Activated T-cell treated with anti-CD3 and anti-CD28 coated beads for 48 hours (primary cell): Measurements from ENCODE around the gene LRIG1.
A peak's percentile ranks its signal among the peaks of the same experiment; 100 is the strongest.

Experiments used
- DNase-seq: peaks from one replicate; pipeline ENCODE4 v3.0.0-alpha.2; 2020; ENCODE audit warnings: low read depth

The LRIG1 gene, protein sequence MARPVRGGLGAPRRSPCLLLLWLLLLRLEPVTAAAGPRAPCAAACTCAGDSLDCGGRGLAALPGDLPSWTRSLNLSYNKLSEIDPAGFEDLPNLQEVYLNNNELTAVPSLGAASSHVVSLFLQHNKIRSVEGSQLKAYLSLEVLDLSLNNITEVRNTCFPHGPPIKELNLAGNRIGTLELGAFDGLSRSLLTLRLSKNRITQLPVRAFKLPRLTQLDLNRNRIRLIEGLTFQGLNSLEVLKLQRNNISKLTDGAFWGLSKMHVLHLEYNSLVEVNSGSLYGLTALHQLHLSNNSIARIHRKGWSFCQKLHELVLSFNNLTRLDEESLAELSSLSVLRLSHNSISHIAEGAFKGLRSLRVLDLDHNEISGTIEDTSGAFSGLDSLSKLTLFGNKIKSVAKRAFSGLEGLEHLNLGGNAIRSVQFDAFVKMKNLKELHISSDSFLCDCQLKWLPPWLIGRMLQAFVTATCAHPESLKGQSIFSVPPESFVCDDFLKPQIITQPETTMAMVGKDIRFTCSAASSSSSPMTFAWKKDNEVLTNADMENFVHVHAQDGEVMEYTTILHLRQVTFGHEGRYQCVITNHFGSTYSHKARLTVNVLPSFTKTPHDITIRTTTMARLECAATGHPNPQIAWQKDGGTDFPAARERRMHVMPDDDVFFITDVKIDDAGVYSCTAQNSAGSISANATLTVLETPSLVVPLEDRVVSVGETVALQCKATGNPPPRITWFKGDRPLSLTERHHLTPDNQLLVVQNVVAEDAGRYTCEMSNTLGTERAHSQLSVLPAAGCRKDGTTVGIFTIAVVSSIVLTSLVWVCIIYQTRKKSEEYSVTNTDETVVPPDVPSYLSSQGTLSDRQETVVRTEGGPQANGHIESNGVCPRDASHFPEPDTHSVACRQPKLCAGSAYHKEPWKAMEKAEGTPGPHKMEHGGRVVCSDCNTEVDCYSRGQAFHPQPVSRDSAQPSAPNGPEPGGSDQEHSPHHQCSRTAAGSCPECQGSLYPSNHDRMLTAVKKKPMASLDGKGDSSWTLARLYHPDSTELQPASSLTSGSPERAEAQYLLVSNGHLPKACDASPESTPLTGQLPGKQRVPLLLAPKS

DNA sequence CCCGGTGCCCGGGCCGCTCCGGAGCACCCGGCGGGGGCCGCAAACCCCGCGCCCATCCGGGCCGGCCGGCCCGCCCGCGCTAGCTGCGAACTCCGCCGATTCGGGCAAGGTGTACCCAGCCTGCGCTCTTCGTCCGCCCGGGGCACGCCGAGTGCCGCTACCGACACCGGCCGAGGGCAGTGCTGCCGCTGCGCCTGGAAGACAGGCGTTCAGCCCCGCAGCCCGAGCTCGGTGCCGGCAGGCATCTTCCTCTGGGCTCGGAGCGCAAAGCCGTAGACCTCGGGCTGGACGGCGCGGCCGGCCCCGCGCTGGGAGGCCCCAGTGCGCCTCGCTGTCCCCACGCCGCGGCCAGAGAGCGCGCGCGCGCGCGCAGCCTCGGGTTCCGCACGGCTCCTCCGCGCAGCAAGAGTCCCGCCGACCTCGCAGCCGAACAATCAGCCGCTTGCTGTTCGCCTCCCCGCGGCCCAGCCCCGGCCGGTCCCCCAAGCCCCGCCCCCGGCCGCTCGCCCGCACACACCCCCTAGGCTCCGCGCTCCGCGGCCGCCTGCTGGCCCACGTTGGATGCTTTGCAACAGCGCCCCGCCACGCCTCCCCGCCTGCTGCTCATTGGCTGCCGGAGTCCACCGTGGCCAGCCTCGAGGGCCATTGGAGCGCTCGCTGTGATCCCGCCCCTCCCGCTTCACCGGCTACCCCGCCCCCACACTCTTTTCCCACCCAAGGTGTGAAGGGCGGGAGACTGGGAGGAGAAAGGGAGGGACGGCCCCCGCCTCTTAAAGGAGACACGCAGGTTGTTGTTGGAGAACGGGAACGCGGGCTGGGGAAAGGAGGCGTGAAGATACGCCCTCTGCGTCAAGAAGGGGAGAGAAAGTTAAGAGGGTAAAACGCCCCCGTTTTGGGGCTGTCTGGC is at the start of gene LRIG1:
Gene LRIG1, minus strand, starts transcription at position 447 of the 907 bp plus-strand sequence. CDS start 615 bp downstream, outside the sequence.
- DNase-seq: peak; percentile 99

DNA sequence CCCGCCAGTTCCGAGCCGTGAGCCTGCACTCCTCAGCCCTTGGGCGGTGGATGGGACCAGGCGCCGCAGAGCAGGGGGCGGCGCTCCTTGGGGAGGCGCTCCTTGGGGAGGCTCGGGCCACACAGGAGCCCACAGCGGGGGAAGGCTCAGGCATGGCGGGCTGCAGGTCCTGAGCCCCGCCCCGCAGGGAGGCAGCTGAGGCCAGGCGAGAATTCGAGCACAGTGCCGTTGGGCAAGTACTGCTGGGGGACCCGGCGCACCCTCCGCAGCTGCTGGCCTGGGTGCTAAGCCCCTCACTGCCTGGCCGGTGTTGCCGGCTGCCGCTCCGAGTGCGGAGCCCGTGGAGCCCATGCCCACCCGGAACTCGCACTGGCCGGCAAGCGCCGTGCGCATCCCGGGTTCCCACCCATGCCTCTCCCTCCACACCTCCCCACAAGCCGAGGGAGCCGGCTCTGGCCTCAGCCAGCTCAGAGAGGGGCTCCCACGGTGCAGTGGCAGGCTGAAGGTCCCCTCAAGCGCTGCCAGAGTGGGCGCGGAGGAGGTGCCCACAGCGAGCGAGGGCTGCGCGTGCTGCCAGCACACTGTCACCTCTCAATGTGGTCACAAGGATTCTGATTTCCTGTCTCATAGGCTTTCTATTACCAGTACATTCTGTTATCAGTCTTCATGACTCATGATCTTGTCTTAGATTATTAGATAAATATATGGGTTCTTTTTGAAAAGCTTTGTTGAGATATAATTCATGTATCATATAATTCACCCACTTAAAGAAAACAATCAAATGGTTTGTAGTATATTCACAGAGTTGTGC is 44.0 kb upstream of the LRIG1 start:
- no peak for DNase-seq

DNA sequence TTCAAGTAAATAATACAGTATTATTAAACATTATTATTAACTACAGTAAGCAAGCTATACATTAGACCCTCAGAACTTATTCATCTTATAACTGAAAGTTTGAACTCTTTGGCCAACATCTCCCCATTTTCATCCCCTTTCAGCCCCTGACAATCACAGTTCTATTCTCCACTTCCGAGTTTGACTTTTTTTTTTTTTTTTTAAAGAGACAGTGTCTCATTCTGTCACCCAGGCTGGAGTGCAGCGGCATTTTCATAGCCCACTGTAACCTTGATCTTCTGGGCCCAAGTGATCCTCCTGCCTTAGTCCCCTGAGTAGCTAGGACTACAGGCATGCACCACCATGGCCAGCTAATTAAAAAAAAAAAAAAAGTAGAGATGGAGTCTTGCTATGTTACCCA is 41.3 kb upstream of the LRIG1 start:
- DNase-seq: no peak

DNA sequence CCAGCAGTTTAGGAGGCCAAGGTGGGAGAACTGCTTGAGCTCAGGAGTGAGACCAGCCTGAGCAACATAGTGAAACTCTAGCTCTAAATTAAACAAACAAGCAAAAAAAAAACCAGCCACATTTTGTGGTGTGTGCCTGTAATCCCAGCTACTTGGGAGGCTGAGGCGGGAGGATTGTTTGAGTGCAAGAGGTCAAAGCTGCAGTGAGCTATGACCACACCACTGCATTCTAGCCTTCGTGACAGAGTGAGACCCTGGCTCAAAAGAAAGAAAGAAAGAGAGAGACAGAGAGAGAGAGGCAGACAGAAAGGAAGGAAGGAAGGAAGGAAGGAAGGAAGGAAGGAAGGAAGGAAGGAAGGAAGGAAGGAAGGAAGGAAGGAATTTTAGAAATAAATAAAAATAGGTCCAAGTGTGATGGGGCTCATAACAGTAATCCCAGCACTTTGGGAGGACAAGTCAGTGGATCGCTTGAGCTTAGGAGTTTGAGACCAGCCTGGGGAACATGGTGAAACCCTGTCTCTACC is 38.7 kb upstream of the LRIG1 start:
- DNase-seq: no peak

DNA sequence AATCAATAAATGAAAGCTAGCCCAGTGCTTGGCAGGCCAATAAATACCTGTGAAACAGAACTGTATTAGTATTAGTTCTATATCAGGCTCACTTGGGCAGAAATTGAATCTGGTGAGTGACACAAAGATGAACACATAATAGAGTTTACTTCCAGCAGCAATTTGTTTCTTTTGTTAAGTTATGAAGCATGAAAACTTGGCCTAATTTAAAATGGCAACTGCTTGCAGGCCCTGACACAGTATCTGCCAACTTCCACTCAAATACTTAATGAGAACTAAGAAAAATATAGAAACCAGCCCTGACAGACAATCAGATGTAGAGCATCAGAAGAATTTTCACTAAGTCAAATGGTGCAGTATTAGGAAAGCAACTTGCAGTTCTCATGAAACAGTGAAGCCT is 37.6 kb upstream of the LRIG1 start:
- DNase-seq: no peak

DNA sequence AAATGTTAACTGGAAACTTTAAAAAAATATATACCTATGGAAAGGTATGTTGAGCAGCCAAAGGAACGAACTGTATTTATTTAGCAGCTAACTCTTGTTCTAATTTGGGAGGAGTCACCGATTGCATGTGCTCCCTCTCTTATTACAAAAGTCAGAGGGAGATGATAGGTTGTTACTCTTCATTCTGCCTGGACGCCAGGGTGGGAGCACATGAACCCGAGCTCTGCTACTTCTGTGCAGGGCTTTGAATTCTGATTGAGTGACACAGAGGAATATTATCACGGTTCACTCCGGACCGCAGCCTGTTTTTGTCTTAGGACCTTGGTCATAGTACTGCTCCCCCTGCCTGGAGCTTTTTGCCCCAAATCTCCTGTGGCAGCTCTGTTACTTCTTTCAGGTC is 36.9 kb upstream of the LRIG1 start:
- DNase-seq: no peak

DNA sequence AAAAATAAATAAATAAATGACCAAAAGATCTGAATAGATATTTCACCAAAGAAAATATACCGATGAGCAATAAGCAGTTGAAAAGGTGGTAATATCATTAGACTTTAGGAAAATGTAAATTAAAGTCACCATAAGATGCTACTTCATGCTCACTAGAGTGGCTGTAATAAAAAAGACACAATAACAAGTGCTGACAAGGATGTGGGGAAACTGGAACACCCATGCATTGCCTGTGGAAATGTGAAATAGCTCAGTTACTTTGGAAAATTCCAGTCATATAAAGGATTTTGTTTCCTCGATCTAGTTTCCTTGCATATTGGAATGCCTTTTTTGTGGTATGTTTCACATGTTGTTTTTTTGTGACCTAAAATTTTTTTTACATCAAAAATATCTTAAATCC is 36.0 kb upstream of the LRIG1 start:
- DNase-seq: no peak

DNA sequence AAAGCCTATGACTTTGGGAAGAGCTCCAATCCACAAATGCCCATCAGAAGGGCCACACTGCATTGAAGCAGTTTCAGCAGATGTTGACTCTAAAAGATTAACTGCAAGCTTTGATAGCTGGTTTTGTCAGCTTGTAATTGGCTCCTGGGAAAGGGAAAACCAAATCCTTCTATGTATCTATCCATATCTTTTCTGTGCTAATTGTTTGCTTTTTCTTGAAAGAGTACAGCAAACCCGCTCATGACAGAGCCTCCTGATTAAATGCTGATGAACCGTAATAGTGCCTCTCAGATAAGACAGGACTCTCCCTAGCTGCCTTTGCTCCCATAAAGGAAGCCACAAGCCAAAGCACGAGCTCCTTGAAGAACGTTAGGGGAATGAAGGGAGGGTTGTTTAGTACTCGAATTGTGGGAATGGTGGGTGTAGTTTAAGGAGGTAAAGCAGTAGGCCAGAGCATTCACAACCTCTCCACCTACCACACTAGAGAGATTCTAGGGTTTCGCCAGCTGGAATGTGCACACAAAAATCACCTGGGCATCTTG is 33.6 kb upstream of the LRIG1 start:
- DNase-seq: no peak

DNA sequence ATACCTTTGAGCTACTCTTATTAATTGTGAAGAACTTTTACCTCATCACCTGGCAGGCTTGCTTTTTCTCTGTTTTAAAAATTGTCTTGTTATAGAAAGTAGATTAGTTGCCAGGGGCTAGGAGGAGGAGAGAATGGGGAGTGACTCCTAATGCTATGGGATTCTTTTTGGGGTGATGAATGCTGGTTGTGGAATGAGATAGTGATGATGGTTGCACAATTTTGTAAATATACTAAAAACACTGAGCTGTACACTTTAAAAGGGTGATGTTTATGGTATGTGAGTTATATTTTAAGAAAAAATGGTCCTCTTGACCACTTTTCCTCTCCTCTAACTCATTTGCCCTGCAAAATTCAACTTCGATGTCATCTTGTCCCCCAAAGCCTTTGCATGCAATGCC is 31.8 kb upstream of the LRIG1 start:
- no peak for DNase-seq

DNA sequence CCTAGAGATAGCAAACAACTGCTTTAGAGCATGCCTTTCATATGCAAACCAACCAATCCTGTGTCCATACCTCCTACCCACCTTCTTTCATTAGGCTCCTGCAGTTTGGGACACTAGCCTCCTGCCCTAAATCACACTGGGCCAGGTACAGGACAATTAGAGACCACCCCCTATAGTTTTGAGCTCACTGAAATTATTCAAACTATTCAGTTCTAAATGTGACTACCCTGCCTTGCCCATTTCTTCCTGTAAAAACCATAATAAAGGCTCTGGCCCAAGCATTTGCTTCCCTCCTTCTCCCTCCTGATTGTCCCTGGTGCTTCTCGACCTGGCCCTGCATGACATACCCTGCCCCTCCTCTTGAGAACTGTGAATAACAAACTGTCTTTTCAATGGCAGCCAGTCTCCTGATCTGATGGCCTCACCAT is 31.4 kb upstream of the LRIG1 start:
- no peak for DNase-seq

DNA sequence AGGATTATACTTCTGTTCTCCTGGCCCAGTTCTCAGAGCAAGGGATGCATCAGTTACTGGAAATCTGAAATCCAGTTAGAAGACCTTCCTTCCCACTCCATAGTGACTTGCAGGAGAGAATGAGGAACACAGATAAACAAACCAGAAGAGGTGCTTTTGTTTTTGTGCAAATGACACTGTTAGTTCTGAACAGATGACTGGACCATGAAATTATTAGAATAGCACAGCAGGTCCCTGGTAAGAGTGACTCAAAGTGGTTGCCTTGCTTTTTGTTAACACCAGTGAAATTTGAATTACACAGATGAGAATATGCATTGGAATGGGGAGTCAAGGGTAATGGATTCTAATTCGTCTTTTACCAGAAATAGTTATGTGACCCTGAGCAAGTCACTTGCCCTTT is 30.4 kb upstream of the LRIG1 start:
- DNase-seq: no peak

DNA sequence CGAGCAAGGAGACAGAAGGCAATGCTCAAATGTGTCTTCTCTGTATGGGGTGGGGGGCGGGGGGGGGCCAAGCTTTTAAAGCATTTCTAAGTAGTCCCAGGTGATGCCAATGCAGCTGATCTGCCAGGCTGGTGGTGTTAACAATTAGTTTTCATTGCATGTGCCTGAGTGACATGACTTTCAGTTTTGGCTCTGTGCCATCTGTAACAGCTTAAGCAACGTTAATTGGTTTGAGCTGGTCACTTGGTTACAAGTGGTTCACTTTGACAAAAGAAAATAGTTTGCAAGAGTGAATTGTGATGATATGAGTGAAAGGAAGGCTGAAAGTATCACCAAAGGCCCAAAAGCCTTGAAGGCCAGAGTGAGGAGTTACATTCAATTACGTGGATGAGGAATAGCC is 26.4 kb upstream of the LRIG1 start:
- DNase-seq: no peak

DNA sequence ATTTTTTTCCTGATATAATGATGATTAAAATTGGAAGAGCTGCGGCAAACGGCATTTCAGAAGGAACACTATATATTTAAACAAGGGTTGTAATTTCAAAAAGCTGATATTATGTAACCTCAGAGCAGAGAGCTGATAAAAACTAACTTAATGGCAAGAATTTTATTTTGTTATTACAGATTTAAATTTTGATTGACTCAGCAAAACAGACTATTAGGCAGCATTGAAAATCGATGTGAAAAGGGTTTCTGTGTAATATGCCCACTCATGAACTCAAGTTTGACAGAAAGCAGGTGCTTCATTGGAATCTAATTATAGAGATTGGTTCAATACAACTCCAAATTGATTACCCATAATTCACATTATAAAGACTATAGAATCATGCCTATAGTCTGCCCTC is 24.9 kb upstream of the LRIG1 start:
- no peak for DNase-seq

DNA sequence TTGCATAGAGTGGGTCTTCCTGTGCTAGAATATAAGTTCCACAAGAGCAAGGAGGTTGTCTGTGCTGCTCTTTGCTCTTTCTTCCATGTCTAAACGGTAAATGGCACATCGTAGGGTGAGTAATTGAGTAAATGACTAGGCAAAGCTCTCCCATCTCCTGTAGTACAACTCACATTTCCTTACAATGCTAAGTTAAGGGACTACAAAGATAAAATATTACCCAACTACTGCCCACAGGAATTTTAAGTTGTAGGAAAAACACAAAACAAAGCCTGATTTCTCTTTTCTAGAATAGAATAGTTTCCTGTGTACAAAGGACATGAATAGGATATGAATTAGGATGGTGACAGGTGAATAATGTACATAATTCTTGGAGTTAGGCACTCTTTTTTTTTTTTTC is 19.9 kb upstream of the LRIG1 start:
- no peak for DNase-seq

DNA sequence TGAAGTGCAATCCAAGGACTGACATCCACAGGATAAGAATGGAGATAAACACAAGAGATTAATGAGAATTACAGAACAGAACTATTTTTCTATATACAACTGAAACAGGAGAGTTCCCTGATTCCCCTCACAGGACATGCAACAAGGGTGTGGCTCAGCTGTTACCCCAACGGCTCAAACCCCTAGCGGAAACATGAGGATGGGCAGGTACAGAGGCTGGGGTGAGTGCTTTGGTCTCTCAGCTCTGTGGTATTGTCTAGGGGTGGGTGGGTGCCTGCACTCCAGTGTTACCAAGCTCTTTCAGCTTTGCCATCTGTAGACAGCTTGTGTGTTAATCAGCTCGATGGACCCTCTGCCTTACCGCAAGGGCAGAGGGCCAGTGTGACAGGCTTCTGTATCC is 17.8 kb upstream of the LRIG1 start:
- no peak for DNase-seq

DNA sequence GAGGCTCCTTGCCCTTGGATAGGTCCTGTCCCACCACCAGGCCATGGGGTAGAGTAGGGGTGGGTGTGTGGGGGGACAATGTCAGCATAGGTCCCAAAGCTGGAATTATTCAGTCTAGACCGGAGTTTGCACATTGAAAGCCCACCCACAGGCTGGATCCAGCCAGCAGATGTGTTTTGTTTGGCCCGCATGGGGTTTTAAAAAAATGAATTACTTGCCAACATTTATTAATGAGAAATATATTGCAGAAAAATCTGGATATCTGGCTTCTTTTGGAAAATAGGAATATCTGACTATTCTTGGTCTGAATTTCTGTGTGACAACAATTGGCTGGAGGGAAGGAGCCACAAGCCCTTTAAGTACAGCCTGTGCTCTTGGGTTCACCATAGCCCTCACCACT is 17.3 kb upstream of the LRIG1 start:
- no peak for DNase-seq

DNA sequence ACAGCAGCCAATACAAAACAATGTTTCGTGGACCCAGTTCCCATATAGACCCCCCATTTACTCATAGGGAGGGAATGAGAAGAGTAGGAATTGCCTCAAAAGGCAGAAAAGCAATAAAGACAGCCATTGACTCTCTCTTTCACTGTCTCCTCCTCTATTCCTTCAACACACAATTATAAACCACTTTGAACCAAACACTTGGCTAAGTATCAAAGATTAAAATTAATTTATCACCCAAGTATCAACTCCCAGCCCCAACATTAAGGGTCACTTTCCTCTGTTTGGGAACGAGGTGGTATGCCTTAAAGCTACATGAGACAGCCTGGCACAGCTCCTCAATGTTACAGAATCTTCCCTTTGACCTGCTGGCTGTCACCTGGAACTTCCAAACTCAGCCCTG is 16.4 kb upstream of the LRIG1 start:
- DNase-seq: no peak

DNA sequence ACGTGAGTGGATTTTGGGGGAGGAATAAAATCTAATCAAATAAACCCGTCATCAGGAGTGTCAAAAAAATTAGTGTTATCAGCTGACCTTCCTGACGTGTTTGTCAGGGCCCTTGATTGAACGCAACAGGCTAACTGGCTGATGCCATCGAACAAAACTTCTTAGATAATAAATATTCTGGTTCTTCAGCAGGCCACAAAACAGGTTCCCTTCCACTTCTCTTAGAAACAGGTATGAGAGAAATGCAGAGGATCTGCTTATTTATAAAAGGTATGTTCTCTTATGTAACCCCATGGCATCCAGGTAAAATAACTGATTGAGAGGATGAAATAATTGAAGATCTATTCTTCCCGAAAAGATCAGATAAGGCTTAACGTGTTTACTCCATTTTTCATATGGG is 7.6 kb upstream of the LRIG1 start:
- DNase-seq: no peak

DNA sequence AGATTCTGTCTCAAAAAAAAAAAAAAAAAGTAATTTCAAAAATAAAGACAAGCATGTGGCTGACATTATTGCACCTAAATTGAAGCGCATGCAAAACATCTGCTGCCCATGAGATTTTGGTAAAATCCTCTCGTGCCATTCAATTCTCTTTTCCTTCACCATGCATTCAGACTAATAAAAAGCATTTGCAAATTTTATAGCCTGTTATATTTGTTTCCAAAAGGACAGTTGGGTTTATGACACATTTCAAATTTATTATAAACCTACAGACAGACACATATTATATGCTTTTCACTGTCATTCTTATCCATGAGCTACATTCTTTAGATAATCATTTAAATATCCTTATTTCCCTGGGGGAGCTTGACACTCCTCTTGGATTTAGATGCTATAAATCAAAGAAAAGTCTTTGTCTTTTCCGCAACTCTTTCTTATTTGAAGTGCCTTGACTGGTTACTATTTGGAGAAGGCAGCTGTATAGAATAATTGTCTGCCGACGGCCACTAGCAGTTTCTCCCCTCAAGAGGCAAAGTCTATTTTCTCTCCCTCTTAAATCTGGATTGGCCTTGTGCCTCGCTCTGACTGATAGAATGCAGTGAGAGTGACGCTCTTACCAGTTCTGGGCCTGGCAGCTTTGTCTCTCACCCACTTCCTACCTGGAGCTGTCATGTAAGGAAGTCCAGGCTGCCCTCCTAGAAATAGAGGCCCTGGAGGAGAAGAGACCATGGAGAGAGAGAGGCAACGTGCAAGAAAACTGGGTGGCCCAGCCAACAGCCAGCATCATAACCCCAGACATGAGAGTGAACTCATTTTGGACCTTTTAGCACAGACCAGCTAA is 6.8 kb upstream of the LRIG1 start:
- DNase-seq: no peak
